Measurements from ENCODE around the gene DUSP8. TPM values are rescaled to one million over a fixed set of nuclear protein-coding genes. Genes with fewer than 3 reads are reported as not detected.
"Not testable (repeated sequence)": the region's sequence is repeated elsewhere in the genome, so short reads cannot be mapped to it uniquely, and the experiment has no call there.

The DUSP8 gene
- total and polyA plus RNA-seq, 7 donors, result 0.66 to 12.7 (median 4.4) TPM

DNA sequence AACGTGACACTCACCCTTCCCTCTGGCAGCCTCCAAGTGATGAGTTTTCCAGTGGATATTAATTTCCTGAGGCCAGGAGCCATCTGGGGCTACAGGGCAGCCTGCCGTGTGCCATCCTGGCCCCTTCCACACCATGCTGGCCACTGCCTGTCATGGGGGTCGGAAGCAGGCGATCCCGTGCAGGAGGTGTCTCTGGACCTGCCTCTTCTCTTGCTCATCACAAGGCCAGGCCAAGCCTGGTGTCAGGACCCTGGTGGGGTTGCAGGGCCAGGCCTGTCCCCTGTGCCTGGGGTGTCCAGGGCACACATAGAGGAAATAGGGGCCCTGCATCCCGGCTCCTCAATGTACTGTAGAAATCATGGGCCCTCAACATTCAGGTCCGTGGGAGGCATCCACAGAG lies 32.6 kb upstream of the DUSP8 start:
- intact Hi-C loops (cut with DNase I), result no loop called here
- 89 to 94% methylated on average over 7 of the region's 7 CpGs for WGBS, 2 donors
- DNase-seq, result no peak

DNA sequence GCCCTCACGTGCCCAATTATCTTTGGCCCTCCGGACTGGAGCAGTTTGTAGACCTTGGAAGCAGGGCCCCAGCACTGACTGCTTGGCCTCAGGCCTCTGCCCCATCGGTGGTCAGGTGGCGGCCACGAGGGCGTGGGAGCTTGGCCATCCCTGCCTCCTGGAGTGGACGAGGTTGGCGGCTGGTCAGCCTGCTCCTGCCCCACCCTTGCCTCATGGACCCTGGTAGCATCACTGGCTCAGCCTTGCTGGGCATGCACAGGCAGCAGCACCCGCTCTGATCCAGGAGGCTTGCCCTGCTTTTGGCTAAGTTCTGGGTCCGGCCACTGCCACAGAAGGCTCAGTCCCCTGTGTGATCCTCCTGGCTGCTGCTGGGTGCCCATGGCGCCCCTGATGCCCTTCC lies 32.1 kb upstream of the DUSP8 start:
- intact Hi-C loops (cut with DNase I), result no loop called here
- H3K9me3 ChIP-seq, result no peaks in the 10 kb centered on the region
- H3K4me3 ChIP-seq, result no peak overlapping the region
- H3K36me3 ChIP-seq, result no peaks in the 10 kb centered on the region
- WGBS, 2 donors, result 92 to 95% methylated on average over 11 of the region's 11 CpGs
- H3K27ac ChIP-seq, result no peak overlapping the region
- TF ChIP-seq, protein P1, sequence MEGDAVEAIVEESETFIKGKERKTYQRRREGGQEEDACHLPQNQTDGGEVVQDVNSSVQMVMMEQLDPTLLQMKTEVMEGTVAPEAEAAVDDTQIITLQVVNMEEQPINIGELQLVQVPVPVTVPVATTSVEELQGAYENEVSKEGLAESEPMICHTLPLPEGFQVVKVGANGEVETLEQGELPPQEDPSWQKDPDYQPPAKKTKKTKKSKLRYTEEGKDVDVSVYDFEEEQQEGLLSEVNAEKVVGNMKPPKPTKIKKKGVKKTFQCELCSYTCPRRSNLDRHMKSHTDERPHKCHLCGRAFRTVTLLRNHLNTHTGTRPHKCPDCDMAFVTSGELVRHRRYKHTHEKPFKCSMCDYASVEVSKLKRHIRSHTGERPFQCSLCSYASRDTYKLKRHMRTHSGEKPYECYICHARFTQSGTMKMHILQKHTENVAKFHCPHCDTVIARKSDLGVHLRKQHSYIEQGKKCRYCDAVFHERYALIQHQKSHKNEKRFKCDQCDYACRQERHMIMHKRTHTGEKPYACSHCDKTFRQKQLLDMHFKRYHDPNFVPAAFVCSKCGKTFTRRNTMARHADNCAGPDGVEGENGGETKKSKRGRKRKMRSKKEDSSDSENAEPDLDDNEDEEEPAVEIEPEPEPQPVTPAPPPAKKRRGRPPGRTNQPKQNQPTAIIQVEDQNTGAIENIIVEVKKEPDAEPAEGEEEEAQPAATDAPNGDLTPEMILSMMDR (IDR thresholded peaks at IDR 0.05), result no peak
- DNase-seq, result peak; percentile 43
- no peaks in the 10 kb centered on the region for H3K4me1 ChIP-seq
- H3K27me3 ChIP-seq, result peaks cover 0 to 46% (median 12%) of the 10 kb centered on the region in 3 donors

More for the DNA sequence above, 32.6 kb upstream of the DUSP8 start:
- no peak overlapping the region for H3K27ac ChIP-seq
- H3K27me3 ChIP-seq, result peaks cover 0 to 51% (median 17%) of the 10 kb centered on the region in 3 donors
- no peak overlapping the region for H3K4me3 ChIP-seq
- H3K4me1 ChIP-seq, result no peaks in the 10 kb centered on the region
- no peaks in the 10 kb centered on the region for H3K9me3 ChIP-seq
- no peaks in the 10 kb centered on the region for H3K36me3 ChIP-seq
- TF ChIP-seq POLR2A (IDR thresholded peaks at IDR 0.05), result no peak
- TF ChIP-seq EP300 (IDR thresholded peaks at IDR 0.05), result no peak

DNA sequence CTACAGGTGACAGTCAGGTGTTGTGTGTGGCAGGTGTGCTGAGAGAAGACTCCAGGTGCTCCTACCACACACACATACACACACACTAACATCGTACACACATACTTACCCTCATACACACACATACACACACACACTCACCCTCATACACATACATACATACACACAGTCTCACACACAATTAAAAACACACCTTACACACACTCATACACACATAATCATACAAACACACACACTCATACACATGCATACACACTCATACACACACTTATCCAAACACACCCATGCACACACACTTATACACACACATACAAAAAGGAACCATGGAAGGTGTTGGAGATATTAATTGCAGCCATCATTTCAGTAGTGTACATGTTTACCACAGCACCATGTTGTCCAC lies 31.6 kb upstream of the DUSP8 start:
- intact Hi-C loops (cut with DNase I), result no loop called here
- H3K4me1 ChIP-seq, result no peaks in the 10 kb centered on the region
- H3K4me3 ChIP-seq, result no peak overlapping the region
- TF ChIP-seq EP300 (IDR thresholded peaks at IDR 0.05) (no peak), POLR2AphosphoS5 (IDR thresholded peaks at IDR 0.05) (no peak), POLR2A (IDR thresholded peaks at IDR 0.05) (no peak)
- TF ChIP-seq, protein P1 (IDR thresholded peaks at IDR 0.05), result no peak
- no peaks in the 10 kb centered on the region for H3K9me3 ChIP-seq
- H3K36me3 ChIP-seq, result no peaks in the 10 kb centered on the region
- no peak overlapping the region for H3K27ac ChIP-seq
- DNase-seq, result no peak
- WGBS, 2 donors, result 64 to 79% methylated on average over 1 of the region's 1 CpG
- H3K27me3 ChIP-seq, result peaks cover 0 to 42% (median 8%) of the 10 kb centered on the region in 3 donors

DNA sequence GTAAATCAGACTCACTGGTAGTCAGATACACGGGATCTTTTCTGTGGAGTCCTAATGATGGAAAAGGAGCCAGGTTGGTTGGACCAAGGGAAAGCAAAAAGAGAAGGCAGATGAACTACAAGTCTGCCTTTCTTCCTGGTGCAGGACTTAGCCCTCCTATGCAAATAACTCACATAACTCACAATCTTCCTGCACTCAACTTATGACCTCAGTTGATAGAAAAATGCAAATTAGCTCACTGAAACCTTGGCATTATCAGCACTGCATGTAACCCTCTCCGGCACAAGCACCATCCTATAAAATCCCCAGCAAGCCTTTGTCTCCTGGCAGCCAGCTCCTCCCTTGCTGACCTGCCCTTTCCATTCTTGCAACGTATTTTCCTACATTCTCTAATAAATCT lies 29.6 kb upstream of the DUSP8 start:
- H3K4me1 ChIP-seq; DNase-seq; H3K9me3 ChIP-seq; intact Hi-C loops (cut with DNase I); H3K4me3 ChIP-seq; H3K36me3 ChIP-seq; H3K27ac ChIP-seq: not testable (repeated sequence)
- H3K27me3 ChIP-seq, result peaks cover 0 to 38% (median 8%) of the 10 kb centered on the region in 3 donors
- 13 to 56% methylated on average over 3 of the region's 3 CpGs for WGBS, 2 donors

DNA sequence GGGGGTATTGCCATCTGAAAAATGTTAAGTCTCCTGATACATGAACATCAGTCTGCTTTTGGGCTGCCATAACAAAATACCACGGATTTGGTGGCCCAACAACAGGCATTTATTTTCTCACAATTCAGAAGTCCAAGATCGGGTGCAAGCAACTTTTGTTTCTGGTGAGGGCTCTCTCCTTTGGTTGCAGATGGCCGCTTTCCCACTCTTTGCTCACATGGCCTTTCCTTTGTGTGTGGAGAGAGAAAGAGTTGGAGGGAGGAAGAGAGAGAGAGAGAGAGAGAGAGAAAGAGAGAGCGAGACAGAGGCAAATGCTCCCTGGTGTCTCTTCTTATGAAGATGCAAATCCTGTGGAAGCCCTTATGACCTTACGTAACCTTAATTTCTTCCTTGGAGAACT lies 28.6 kb upstream of the DUSP8 start:
- Histone ChIP-seq H3K27ac (no peak overlapping the region), H3K9me3 (no peaks in the 10 kb centered on the region), H3K27me3 (peaks cover 0 to 39% (median 8%) of the 10 kb centered on the region in 3 donors), H3K36me3 (no peaks in the 10 kb centered on the region), H3K4me1 (no peaks in the 10 kb centered on the region), H3K4me3 (no peak overlapping the region)
- no peak for DNase-seq
- TF ChIP-seq POLR2A (IDR thresholded peaks at IDR 0.05), result no peak
- no peak for TF ChIP-seq EP300 (IDR thresholded peaks at IDR 0.05)
- TF ChIP-seq, protein P1 (IDR thresholded peaks at IDR 0.05), result no peak
- no peak for TF ChIP-seq POLR2AphosphoS5 (IDR thresholded peaks at IDR 0.05)
- WGBS, 2 donors, result 82 to 93% methylated on average over 5 of the region's 5 CpGs
- intact Hi-C loops (cut with DNase I), result no loop called here

DNA sequence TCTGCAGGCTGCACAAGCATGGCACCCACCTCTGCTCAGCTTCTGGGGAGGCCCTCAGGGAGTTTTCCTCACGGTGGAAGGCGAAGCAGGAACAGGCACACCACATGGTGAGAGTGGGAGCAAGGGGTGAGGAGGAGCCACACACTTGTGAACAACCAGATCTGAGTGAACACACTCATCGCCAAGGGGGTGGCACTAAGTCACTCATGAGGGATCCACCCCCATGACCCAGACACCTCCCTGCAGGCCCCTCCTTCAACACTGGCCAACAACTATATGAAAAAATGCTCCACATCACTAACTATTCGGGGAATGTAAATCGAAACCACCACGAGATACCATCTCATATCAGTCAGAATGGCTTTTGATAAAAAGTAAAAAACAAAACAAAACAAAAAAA lies 26.7 kb upstream of the DUSP8 start:
- peaks cover 0 to 36% (median 0%) of the 10 kb centered on the region in 3 donors for H3K27me3 ChIP-seq
- intact Hi-C loops (cut with DNase I), result no loop called here

DNA sequence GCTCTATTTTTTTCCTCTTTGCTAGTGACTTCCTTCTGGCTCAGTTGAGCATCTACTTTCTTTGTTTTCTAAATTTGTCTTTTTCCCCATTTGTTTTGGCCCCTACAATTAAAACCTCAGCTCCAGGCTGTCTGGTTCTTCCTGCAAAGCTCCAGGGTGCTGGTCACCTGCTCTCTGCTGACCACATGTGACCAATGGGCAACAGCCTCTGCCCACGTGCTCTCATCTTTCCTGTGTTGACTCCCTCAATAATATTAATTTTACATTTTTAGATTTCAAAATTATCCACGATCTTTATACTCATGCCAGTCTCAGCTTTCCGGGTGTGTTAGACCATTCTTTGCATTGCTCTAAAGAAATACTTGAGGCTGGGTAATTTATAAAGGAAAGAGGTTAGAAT lies 26.3 kb upstream of the DUSP8 start:
- H3K4me3 ChIP-seq; intact Hi-C loops (cut with DNase I); H3K36me3 ChIP-seq; H3K4me1 ChIP-seq; H3K27ac ChIP-seq; H3K9me3 ChIP-seq; DNase-seq: not testable (repeated sequence)
- 84% methylated on average over 3 of the region's 3 CpGs for WGBS, 2 donors
- H3K27me3 ChIP-seq, result peaks cover 0 to 36% (median 0%) of the 10 kb centered on the region in 3 donors

More for the DNA sequence above, 26.7 kb upstream of the DUSP8 start:
- Histone ChIP-seq H3K9me3 (no peaks in the 10 kb centered on the region), H3K4me3 (no peak overlapping the region), H3K4me1 (no peaks in the 10 kb centered on the region), H3K36me3 (no peaks in the 10 kb centered on the region), H3K27ac (no peak overlapping the region)
- WGBS, 2 donors, result 68 to 75% methylated on average over 6 of the region's 6 CpGs
- DNase-seq, result no peak
- TF ChIP-seq POLR2A (IDR thresholded peaks at IDR 0.05) (no peak), POLR2AphosphoS5 (IDR thresholded peaks at IDR 0.05) (no peak), EP300 (IDR thresholded peaks at IDR 0.05) (no peak)
- TF ChIP-seq, protein P1 (IDR thresholded peaks at IDR 0.05), result no peak

Data from sigmoid colon (tissue), 7 donors.